Keratinocyte (primary cell): ENCODE results near the gene INSR. TPM values are rescaled to one million over a fixed set of nuclear protein-coding genes. Genes with fewer than 3 reads are reported as not detected.
A peak's percentile ranks its signal among the peaks of the same experiment; 100 is the strongest.
"Not testable (repeated sequence)": the region's sequence is repeated elsewhere in the genome, so short reads cannot be mapped to it uniquely, and the experiment has no call there.

Experiments
- DNase-seq: peaks from one replicate; pipeline ENCODE4 v3.0.0-alpha.2; 2011; ENCODE audit warnings: low read depth, missing footprints, low spot score
- FAIRE-seq: peaks from 2 replicates; lab custom pipeline; 2011; peaks lifted over from hg19 to GRCh38; lab: Jason Lieb, UNC
- H2AFZ ChIP-seq: 2 replicates; pipeline ENCODE4 v1.6.0; 2012; ENCODE audit warnings: low read length, control low read depth, inconsistent platforms; ENCODE audit not compliant: control insufficient read depth
- H3K27ac ChIP-seq: 2 replicates; pipeline ENCODE4 v1.5.1; 2011; ENCODE audit warnings: low read length; ENCODE audit not compliant: control insufficient read depth, insufficient read depth
- H3K27me3 ChIP-seq: 3 replicates; pipeline ENCODE4 v1.6.0; 2011; ENCODE audit warnings: low read length; ENCODE audit not compliant: control insufficient read depth, insufficient read depth; ENCODE audit errors: extremely low read depth
- H3K36me3 ChIP-seq, 2 experiments: 2 replicates in 1 of 2; 3 replicates in 1 of 2; pipeline ENCODE4 v1.5.1; 2011; ENCODE audit warnings: low read length in 2 of 2, mild to moderate bottlenecking in 1 of 2; ENCODE audit not compliant: control insufficient read depth in 2 of 2, insufficient read depth in 2 of 2; ENCODE audit errors: extremely low read depth in 1 of 2
- H3K4me1 ChIP-seq: 3 replicates; pipeline ENCODE4 v1.5.1; 2011; ENCODE audit warnings: low read length; ENCODE audit not compliant: control insufficient read depth, insufficient read depth; ENCODE audit errors: extremely low read depth
- H3K4me2 ChIP-seq: 3 replicates; pipeline ENCODE4 v1.6.0; 2011; ENCODE audit warnings: low read depth, low read length; ENCODE audit not compliant: control insufficient read depth, insufficient read depth; ENCODE audit errors: extremely low read depth
- H3K4me3 ChIP-seq, 3 experiments: fragments of 200-600 bp in 1 of 3; sonication (generic) in 1 of 3; 2 replicates in 2 of 3; 3 replicates in 1 of 3; pipeline ENCODE4 v1.5.1; 2011 to 2016; ENCODE audit warnings: low read length in 3 of 3, mild to moderate bottlenecking in 3 of 3, control low read depth in 2 of 3, inconsistent platforms in 1 of 3, low read depth in 1 of 3, mixed read lengths in 1 of 3, mixed run types in 1 of 3, moderate library complexity in 1 of 3; ENCODE audit not compliant: control insufficient read depth in 2 of 3, insufficient read depth in 2 of 3; ENCODE audit errors: extremely low read depth in 1 of 3
- H3K79me2 ChIP-seq: 2 replicates; pipeline ENCODE4 v1.6.0; 2012; ENCODE audit warnings: low read length; ENCODE audit not compliant: control insufficient read depth, insufficient read depth
- H3K9ac ChIP-seq: 3 replicates; pipeline ENCODE4 v1.6.0; 2011; ENCODE audit warnings: low read length; ENCODE audit not compliant: control insufficient read depth, insufficient read depth; ENCODE audit errors: extremely low read depth
- H3K9me1 ChIP-seq: 3 replicates; pipeline ENCODE4 v1.6.0; 2011; ENCODE audit warnings: low read length; ENCODE audit not compliant: control insufficient read depth, insufficient read depth; ENCODE audit errors: extremely low read depth
- H3K9me3 ChIP-seq: 2 replicates; pipeline ENCODE4 v1.5.1; 2012; ENCODE audit warnings: low read depth, low read length; ENCODE audit not compliant: control insufficient read depth
- H4K20me1 ChIP-seq: 3 replicates; pipeline ENCODE4 v1.6.0; 2011; ENCODE audit warnings: low read length; ENCODE audit not compliant: control insufficient read depth, insufficient read depth; ENCODE audit errors: extremely low read depth
- EZH2 ChIP-seq: IDR thresholded peaks from one replicate; pipeline ENCODE4 v1.6.1; 2012; ENCODE audit warnings: inconsistent platforms, mild to moderate bottlenecking, low read length, moderate library complexity
- dilution Hi-C: fragments of 300-500 bp; cut with MboI; formaldehyde crosslinking; loops from one replicate; pipeline ENCODE4 v1.7.0; 2020; ENCODE audit warnings: low sequenced_read_pairs; ENCODE audit not compliant: extremely low pct_ligation_motif_present
- polyA plus RNA-seq, 5 experiments: library from polyadenylated mRNA; depleted of rRNA in 3 of 5; stranded (reverse) in 3 of 5; stranded (forward) in 1 of 5; unstranded in 1 of 5; fragments of >200 nt; gene quantifications; 1 replicate in 1 of 5; 2 replicates in 3 of 5; 3 replicates in 1 of 5; pipeline versions ENCODE4 v1.2.1 to v1.2.3, GENCODE V29; 2011 to 2012; ENCODE audit warnings: missing spikeins in 2 of 5, low read depth in 1 of 5, low replicate concordance in 1 of 5
- TF ChIP-seq, protein P1 (sequence below), 3 experiments: IDR thresholded peaks in 1 of 3; conservative IDR thresholded peaks in 1 of 3; optimal IDR thresholded peaks in 1 of 3; 2 replicates in 2 of 3; 3 replicates in 1 of 3; pipeline versions ENCODE3 to v1.5.1; 2011; ENCODE audit warnings: low read length in 3 of 3, mild to moderate bottlenecking in 3 of 3, moderate library complexity in 2 of 3, control low read depth in 1 of 3, inconsistent platforms in 1 of 3; ENCODE audit not compliant: insufficient read depth in 2 of 3; ENCODE audit errors: extremely low read depth in 1 of 3

INSR gene
- polyA plus RNA-seq, 1 donor (not counting 4 experiments of a cell fraction or from before 2014, with no cell fraction given): 1.2 TPM

DNA sequence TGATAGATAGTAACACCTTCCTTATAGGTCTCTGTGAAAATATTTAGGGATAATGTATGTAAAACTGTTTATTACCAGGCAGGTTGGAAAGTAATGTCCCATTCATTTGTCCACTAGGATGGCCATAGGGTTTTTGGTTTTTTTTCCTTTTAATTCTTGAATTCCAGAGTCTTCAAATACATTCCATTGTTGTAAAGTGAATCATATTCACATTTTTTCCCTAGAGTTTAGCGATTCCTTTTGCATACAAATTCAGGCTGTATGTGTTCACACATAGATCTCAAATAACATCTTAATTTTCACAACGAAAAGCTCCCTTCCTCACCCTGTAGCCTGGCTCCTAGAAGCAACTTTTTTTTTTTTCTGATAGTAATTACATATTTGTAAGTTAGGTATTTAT lies 226.5 kb downstream of the INSR start:
- no peaks in the 10 kb centered on the region for H3K9me3 ChIP-seq
- dilution Hi-C loops: no loop called here
- no peak overlapping the region for H3K27ac ChIP-seq
- no peak for TF ChIP-seq EZH2
- TF ChIP-seq, protein P1, sequence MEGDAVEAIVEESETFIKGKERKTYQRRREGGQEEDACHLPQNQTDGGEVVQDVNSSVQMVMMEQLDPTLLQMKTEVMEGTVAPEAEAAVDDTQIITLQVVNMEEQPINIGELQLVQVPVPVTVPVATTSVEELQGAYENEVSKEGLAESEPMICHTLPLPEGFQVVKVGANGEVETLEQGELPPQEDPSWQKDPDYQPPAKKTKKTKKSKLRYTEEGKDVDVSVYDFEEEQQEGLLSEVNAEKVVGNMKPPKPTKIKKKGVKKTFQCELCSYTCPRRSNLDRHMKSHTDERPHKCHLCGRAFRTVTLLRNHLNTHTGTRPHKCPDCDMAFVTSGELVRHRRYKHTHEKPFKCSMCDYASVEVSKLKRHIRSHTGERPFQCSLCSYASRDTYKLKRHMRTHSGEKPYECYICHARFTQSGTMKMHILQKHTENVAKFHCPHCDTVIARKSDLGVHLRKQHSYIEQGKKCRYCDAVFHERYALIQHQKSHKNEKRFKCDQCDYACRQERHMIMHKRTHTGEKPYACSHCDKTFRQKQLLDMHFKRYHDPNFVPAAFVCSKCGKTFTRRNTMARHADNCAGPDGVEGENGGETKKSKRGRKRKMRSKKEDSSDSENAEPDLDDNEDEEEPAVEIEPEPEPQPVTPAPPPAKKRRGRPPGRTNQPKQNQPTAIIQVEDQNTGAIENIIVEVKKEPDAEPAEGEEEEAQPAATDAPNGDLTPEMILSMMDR (optimal IDR thresholded peaks at IDR 0.05 in 1 of 3, IDR thresholded peaks at IDR 0.05 in 1 of 3, conservative IDR thresholded peaks at IDR 0.05 in 1 of 3; ENCODE audit: extremely low read depth in 1 of 3, insufficient read depth in 2 of 3, low read length in 3 of 3): no peak
- peaks cover 6% of the 10 kb centered on the region for H3K4me1 ChIP-seq
- FAIRE-seq (no peak), DNase-seq (no peak)
- H4K20me1 ChIP-seq: no peaks in the 10 kb centered on the region
- H3K9me1 ChIP-seq: no peaks in the 10 kb centered on the region
- no peaks in the 10 kb centered on the region for H3K27me3 ChIP-seq
- no peak overlapping the region for H3K9ac ChIP-seq
- no peak overlapping the region for H2AFZ ChIP-seq
- H3K36me3 ChIP-seq: peaks cover 6 to 8% of the 10 kb centered on the region in 2 experiments
- peaks cover 11% of the 10 kb centered on the region for H3K79me2 ChIP-seq
- no peak overlapping the region for H3K4me3 ChIP-seq
- no peak overlapping the region for H3K4me2 ChIP-seq

DNA sequence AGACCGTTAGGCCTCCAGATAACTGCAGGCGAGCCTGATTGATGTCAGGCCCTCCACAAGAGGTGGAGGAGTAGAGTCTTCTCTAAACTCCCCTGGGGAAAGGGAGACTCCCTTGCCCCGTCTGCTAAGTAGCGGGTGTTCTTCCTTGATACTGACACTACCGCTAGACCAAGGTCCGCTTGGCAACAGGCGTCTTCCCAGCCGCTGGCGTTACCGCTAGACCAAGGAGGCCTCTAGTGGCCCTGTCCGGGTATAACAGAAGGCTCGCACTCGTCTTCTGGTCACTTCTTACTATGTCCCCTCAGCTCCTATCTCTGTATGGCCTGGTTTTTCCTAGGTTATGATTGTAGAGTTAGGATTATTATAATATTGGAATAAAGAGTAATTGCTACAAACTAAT lies 227.1 kb downstream of the INSR start:
- H4K20me1 ChIP-seq, FAIRE-seq, H3K4me2 ChIP-seq, H3K4me1 ChIP-seq, H3K27ac ChIP-seq, H3K27me3 ChIP-seq, dilution Hi-C loops, H3K9me3 ChIP-seq, DNase-seq, H3K9ac ChIP-seq, H3K36me3 ChIP-seq, H3K4me3 ChIP-seq, H3K9me1 ChIP-seq: not testable (repeated sequence)
- Histone ChIP-seq H3K79me2 (peaks cover 11% of the 10 kb centered on the region), H2AFZ (peak overlapping the region; percentile 8)
- TF ChIP-seq, protein P1 (optimal IDR thresholded peaks at IDR 0.05 in 1 of 3, IDR thresholded peaks at IDR 0.05 in 1 of 3, conservative IDR thresholded peaks at IDR 0.05 in 1 of 3; ENCODE audit: extremely low read depth in 1 of 3, insufficient read depth in 2 of 3, low read length in 3 of 3): peak in 2 of 3 experiments; percentile 12 to 27
